GM12875 (cell line): ENCODE data around the gene LMO7.

Experiments used
- H3K4me3 ChIP-seq: one replicate; pipeline ENCODE4 v1.5.1; 2011; ENCODE audit warnings: low read depth, low read length, control low read depth
- TF ChIP-seq, protein P1 (sequence below): IDR thresholded peaks from 2 replicates; pipeline ENCODE4 v1.5.1; 2011; ENCODE audit warnings: low read depth, mild to moderate bottlenecking, control low read depth, inconsistent platforms, low read length, moderate library complexity, borderline replicate concordance; ENCODE audit not compliant: insufficient read depth

LMO7 gene

DNA sequence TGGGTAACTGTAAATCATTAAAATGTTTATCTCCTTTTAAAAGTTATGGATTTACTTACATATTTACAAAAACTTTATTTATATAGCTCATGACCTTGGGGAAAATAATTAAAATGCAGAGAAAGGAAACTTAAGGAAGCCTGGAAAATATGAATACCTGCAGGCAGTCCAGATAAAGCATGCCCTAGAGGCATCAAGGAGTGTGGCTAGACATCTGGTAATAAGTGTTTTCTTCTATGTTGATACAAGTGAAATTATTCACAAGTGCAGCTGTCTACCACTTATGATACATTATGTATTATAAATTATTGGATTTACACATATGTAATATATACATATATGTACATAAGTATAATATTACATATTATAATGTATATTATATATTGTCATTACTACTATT is 207.9 kb downstream of the LMO7 start:
- H3K4me3 ChIP-seq, result no peak overlapping the region
- TF ChIP-seq, protein P1, sequence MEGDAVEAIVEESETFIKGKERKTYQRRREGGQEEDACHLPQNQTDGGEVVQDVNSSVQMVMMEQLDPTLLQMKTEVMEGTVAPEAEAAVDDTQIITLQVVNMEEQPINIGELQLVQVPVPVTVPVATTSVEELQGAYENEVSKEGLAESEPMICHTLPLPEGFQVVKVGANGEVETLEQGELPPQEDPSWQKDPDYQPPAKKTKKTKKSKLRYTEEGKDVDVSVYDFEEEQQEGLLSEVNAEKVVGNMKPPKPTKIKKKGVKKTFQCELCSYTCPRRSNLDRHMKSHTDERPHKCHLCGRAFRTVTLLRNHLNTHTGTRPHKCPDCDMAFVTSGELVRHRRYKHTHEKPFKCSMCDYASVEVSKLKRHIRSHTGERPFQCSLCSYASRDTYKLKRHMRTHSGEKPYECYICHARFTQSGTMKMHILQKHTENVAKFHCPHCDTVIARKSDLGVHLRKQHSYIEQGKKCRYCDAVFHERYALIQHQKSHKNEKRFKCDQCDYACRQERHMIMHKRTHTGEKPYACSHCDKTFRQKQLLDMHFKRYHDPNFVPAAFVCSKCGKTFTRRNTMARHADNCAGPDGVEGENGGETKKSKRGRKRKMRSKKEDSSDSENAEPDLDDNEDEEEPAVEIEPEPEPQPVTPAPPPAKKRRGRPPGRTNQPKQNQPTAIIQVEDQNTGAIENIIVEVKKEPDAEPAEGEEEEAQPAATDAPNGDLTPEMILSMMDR, result no peak

DNA sequence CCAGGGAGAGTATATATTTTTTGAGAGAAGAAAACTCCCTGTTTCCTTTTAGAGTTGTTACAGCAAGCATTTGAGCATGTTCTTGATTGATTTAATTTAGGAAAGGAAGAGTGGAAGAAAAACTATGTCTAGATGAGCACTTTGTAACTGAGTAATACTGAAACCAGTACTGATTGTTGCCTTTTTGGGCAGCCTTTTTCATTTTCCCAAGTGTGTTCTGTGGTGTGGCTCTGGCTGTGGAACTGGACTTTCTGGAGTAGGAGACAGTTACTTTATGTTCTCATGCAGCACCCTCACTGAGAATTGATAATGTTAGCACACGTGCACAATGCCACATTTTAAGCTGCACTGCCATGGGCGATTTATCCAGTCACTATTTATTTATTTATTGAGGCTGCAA is 211.5 kb downstream of the LMO7 start:
- TF ChIP-seq, protein P1, result no peak
- no peak overlapping the region for H3K4me3 ChIP-seq

GRCh38 chr13:75850916-75851315 is 214.8 kb downstream of the LMO7 start:
- TF ChIP-seq, protein P1, result no peak
- H3K4me3 ChIP-seq, result no peak overlapping the region

- H3K4me3 ChIP-seq, result no peak overlapping the region
These were observed 219.1 kb downstream of the LMO7 start for GRCh38 chr13:75855216-75855615.

GRCh38 chr13:75855847-75856246 is 219.7 kb downstream of the LMO7 start:
- TF ChIP-seq, protein P1, result no peak

More at GRCh38 chr13:75855216-75855615, 219.1 kb downstream of the LMO7 start:
- TF ChIP-seq, protein P1, result no peak

GRCh38 chr13:75857291-75857690 is 221.2 kb downstream of the LMO7 start:
- TF ChIP-seq, protein P1, result no peak
- no peak overlapping the region for H3K4me3 ChIP-seq

More at GRCh38 chr13:75855847-75856246, 219.7 kb downstream of the LMO7 start:
- no peak overlapping the region for H3K4me3 ChIP-seq

DNA sequence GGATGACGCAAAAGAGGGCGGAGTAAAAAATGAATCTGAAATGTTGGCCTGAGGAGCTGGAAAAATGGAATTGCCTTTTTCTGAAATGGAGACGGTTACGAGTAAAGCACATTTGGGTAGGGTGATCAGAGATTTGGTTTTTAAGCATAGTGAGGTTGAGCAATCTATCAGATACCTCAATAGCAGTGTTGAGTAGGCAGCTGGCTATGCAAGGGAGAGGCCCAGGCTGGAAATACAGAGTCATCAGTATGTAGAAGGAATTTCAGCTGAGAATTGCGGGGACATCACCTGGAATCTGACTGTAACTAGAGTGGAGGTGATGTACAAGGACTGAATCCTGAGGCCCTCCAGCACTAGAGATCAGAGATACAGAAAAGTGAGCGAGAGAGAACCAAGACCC is 224.8 kb downstream of the LMO7 start:
- H3K4me3 ChIP-seq, result no peak overlapping the region
- TF ChIP-seq, protein P1, result no peak
